ENCODE measurements around the gene COX15. TPM values are rescaled to one million over a fixed set of nuclear protein-coding genes. Genes with fewer than 3 reads are reported as not detected.

COX15 gene
- total and polyA plus RNA-seq, 2 experiments from 2014 or later, result 18.3 to 20.3 TPM

- 72 to 75% methylated on average over 8 of the region's 8 CpGs for WGBS, 2 experiments (ENCODE audit: low coverage in 1 of 2, low lambda C conversion rate in 2 of 2, missing lambda C conversion rate in 2 of 2)
Measured at GRCh38 chr10:99766302-99766681, 34.4 kb upstream of the COX15 start.

GRCh38 chr10:99765672-99766301 lies 33.9 kb upstream of the COX15 start:
- Histone ChIP-seq H3K9ac (no peak overlapping the region), H2AFZ (no peak overlapping the region), H3K79me2 (ENCODE audit: insufficient read depth) (no peaks in the 10 kb centered on the region), H3K4me3 (no peak overlapping the region), H3K9me3 (ENCODE audit: low read depth) (no peaks in the 10 kb centered on the region), H3K27me3 (replicated peaks; ENCODE audit: insufficient read depth) (no peaks in the 10 kb centered on the region), H4K20me1 (ENCODE audit: insufficient read depth) (no peaks in the 10 kb centered on the region), H3K36me3 (ENCODE audit: low read depth) (no peaks in the 10 kb centered on the region), H3K9me2 (ENCODE audit: insufficient read depth) (peaks cover 3% of the 10 kb centered on the region; the same call in 1 of the 2 replicates), H3K4me1 (ENCODE audit: insufficient read depth) (peaks cover 16% of the 10 kb centered on the region), H3F3A (ENCODE audit: insufficient read depth) (peaks cover 32% of the 10 kb centered on the region), H3K4me2 (ENCODE audit: unreplicated experiment) (no peak overlapping the region), H3K27ac (no peak overlapping the region)
- DNase-seq, result no peak
- 22 to 25% methylated on average over 4 of the region's 4 CpGs for WGBS, 2 experiments (ENCODE audit: low coverage in 1 of 2, low lambda C conversion rate in 2 of 2, missing lambda C conversion rate in 2 of 2)
- no peak for TF ChIP-seq EZH2 (IDR thresholded peaks at IDR 0.05; ENCODE audit: insufficient read depth, poor library complexity, severe bottlenecking)
- no peak for TF ChIP-seq EZH2phosphoT487 (IDR thresholded peaks at IDR 0.05; ENCODE audit: insufficient read depth, low read depth)
- in situ Hi-C loops (cut with MboI), result no loop called here

More at GRCh38 chr10:99766302-99766681, 34.4 kb upstream of the COX15 start:
- in situ Hi-C loops (cut with MboI), result no loop called here
- DNase-seq, result no peak
- H3K4me1 ChIP-seq (ENCODE audit: insufficient read depth), result peaks cover 14% of the 10 kb centered on the region
- no peaks in the 10 kb centered on the region for H3K27me3 ChIP-seq (replicated peaks; ENCODE audit: insufficient read depth)
- no peak overlapping the region for H3K4me2 ChIP-seq (ENCODE audit: unreplicated experiment)
- no peaks in the 10 kb centered on the region for H3K79me2 ChIP-seq (ENCODE audit: insufficient read depth)
- H3K4me3 ChIP-seq, result no peak overlapping the region
- no peaks in the 10 kb centered on the region for H3K9me3 ChIP-seq (ENCODE audit: low read depth)
- H3F3A ChIP-seq (ENCODE audit: insufficient read depth), result peaks cover 29% of the 10 kb centered on the region
- H3K9ac ChIP-seq, result no peak overlapping the region
- H2AFZ ChIP-seq, result no peak overlapping the region
- H3K9me2 ChIP-seq (ENCODE audit: insufficient read depth), result peaks cover 3% of the 10 kb centered on the region; the same call in 1 of the 2 replicates
- no peak overlapping the region for H3K27ac ChIP-seq
- H4K20me1 ChIP-seq (ENCODE audit: insufficient read depth), result no peaks in the 10 kb centered on the region
- TF ChIP-seq EZH2 (IDR thresholded peaks at IDR 0.05; ENCODE audit: insufficient read depth, poor library complexity, severe bottlenecking), result no peak
- TF ChIP-seq EZH2phosphoT487 (IDR thresholded peaks at IDR 0.05; ENCODE audit: insufficient read depth, low read depth), result no peak
- H3K36me3 ChIP-seq (ENCODE audit: low read depth), result no peaks in the 10 kb centered on the region

GRCh38 chr10:99761365-99761764 lies 29.4 kb upstream of the COX15 start:
- Histone ChIP-seq H3K79me2 (ENCODE audit: insufficient read depth) (no peaks in the 10 kb centered on the region), H3K4me1 (ENCODE audit: insufficient read depth) (peaks cover 19% of the 10 kb centered on the region), H4K20me1 (ENCODE audit: insufficient read depth) (no peaks in the 10 kb centered on the region), H2AFZ (no peak overlapping the region), H3K36me3 (ENCODE audit: low read depth) (0 out of 2 replicates have a peak, but pooled peaks cover 1% of the 10 kb centered on the region), H3F3A (ENCODE audit: insufficient read depth) (peaks cover 28% of the 10 kb centered on the region; the same call in 1 of the 2 replicates), H3K4me3 (no peak overlapping the region), H3K9me2 (ENCODE audit: insufficient read depth) (no peaks in the 10 kb centered on the region), H3K4me2 (ENCODE audit: unreplicated experiment) (no peak overlapping the region), H3K9me3 (ENCODE audit: low read depth) (no peaks in the 10 kb centered on the region), H3K27me3 (replicated peaks; ENCODE audit: insufficient read depth) (no peaks in the 10 kb centered on the region), H3K27ac (no peak overlapping the region), H3K9ac (no peak overlapping the region)
- DNase-seq, result no peak
- in situ Hi-C loops (cut with MboI), result no loop called here
- no peak for TF ChIP-seq EZH2phosphoT487 (IDR thresholded peaks at IDR 0.05; ENCODE audit: insufficient read depth, low read depth)
- no peak for TF ChIP-seq EZH2 (IDR thresholded peaks at IDR 0.05; ENCODE audit: insufficient read depth, poor library complexity, severe bottlenecking)

- H3K79me2 ChIP-seq (ENCODE audit: insufficient read depth), result no peaks in the 10 kb centered on the region
- H3K4me1 ChIP-seq (ENCODE audit: insufficient read depth), result peaks cover 19% of the 10 kb centered on the region
- no peaks in the 10 kb centered on the region for H3K27me3 ChIP-seq (replicated peaks; ENCODE audit: insufficient read depth)
- no peak overlapping the region for H2AFZ ChIP-seq
- no peaks in the 10 kb centered on the region for H3K9me2 ChIP-seq (ENCODE audit: insufficient read depth)
- H3K4me2 ChIP-seq (ENCODE audit: unreplicated experiment), result no peak overlapping the region
- peaks cover 28% of the 10 kb centered on the region; the same call in 1 of the 2 replicates for H3F3A ChIP-seq (ENCODE audit: insufficient read depth)
- 100% methylated on average over 1 of the region's 1 CpG for WGBS, 2 experiments (ENCODE audit: low coverage in 1 of 2, low lambda C conversion rate in 2 of 2, missing lambda C conversion rate in 2 of 2)
- DNase-seq, result no peak
- H3K9ac ChIP-seq, result no peak overlapping the region
- TF ChIP-seq EZH2 (IDR thresholded peaks at IDR 0.05; ENCODE audit: insufficient read depth, poor library complexity, severe bottlenecking) (no peak), EZH2phosphoT487 (IDR thresholded peaks at IDR 0.05; ENCODE audit: insufficient read depth, low read depth) (no peak)
- H3K27ac ChIP-seq, result no peak overlapping the region
- H3K4me3 ChIP-seq, result no peak overlapping the region
- in situ Hi-C loops (cut with MboI), result no loop called here
- H4K20me1 ChIP-seq (ENCODE audit: insufficient read depth), result no peaks in the 10 kb centered on the region
- peaks cover 12% of the 10 kb centered on the region for H3K36me3 ChIP-seq (ENCODE audit: low read depth)
- H3K9me3 ChIP-seq (ENCODE audit: low read depth), result no peaks in the 10 kb centered on the region
Measured at GRCh38 chr10:99760321-99760720, 28.4 kb upstream of the COX15 start.
